AG09309 (cell line): ENCODE results near the gene CFL2.

Experiments used
- DNase-seq: peaks from one replicate; pipeline ENCODE4 v3.0.0-alpha.2; 2010; ENCODE audit warnings: low read depth
- H3K4me3 ChIP-seq: 2 replicates; pipeline ENCODE4 v1.5.1; 2011; ENCODE audit warnings: mild to moderate bottlenecking, low read depth, low read length, moderate library complexity; ENCODE audit not compliant: control insufficient read depth
- CTCF ChIP-seq: IDR thresholded peaks from 2 replicates; pipeline ENCODE4 v1.5.1; 2011; ENCODE audit warnings: mild to moderate bottlenecking, low read depth, low read length, inconsistent platforms; ENCODE audit not compliant: insufficient read depth, control insufficient read depth; ENCODE audit errors: missing control alignments

Gene CFL2

GRCh38 chr14:34688470-34689206 is 25.8 kb downstream of the CFL2 start:
- TF ChIP-seq CTCF, result no peak
- H3K4me3 ChIP-seq, result no peak overlapping the region
- DNase-seq, result no peak

- DNase-seq, result no peak
- H3K4me3 ChIP-seq, result no peak overlapping the region
- no peak for TF ChIP-seq CTCF
Measured at GRCh38 chr14:34685819-34686428, 28.5 kb downstream of the CFL2 start.

- no peak for DNase-seq
- TF ChIP-seq CTCF, result no peak
- H3K4me3 ChIP-seq, result no peak overlapping the region
Measured at GRCh38 chr14:34684578-34684977, 29.8 kb downstream of the CFL2 start.

GRCh38 chr14:34682787-34683321 is 31.5 kb downstream of the CFL2 start:
- no peak for DNase-seq
- no peak for TF ChIP-seq CTCF

GRCh38 chr14:34680806-34681479 is 33.5 kb downstream of the CFL2 start:
- DNase-seq, result no peak
- no peak for TF ChIP-seq CTCF
- no peak overlapping the region for H3K4me3 ChIP-seq

More at GRCh38 chr14:34682787-34683321, 31.5 kb downstream of the CFL2 start:
- H3K4me3 ChIP-seq, result no peak overlapping the region

- no peak overlapping the region for H3K4me3 ChIP-seq
- TF ChIP-seq CTCF, result no peak
Measured at GRCh38 chr14:34678735-34679134, 35.7 kb downstream of the CFL2 start.

More at GRCh38 chr14:34678735-34679134, 35.7 kb downstream of the CFL2 start:
- DNase-seq, result no peak
